ENCODE results near the gene KCNJ2.

Gene KCNJ2

GRCh38 chr17:70159980-70160379 lies 9.4 kb upstream of the KCNJ2 start:
- DNase-seq (ENCODE audit: low spot score) = no peak

GRCh38 chr17:70161519-70161918 lies 7.8 kb upstream of the KCNJ2 start:
- DNase-seq (ENCODE audit: low spot score) = no peak

- DNase-seq (ENCODE audit: low spot score) = no peak
These were observed 3.9 kb upstream of the KCNJ2 start for GRCh38 chr17:70165383-70165782.

GRCh38 chr17:70166615-70167014 lies 2.7 kb upstream of the KCNJ2 start:
- DNase-seq (ENCODE audit: low spot score) = no peak

GRCh38 chr17:70168044-70168976 lies 1.0 kb upstream of the KCNJ2 start:
- DNase-seq (ENCODE audit: low spot score) = peak; percentile 89

- no peak for DNase-seq (ENCODE audit: low spot score)
These were observed 621 bp downstream of the KCNJ2 start for GRCh38 chr17:70169709-70170597.

GRCh38 chr17:70171159-70171558 lies 1.8 kb downstream of the KCNJ2 start:
- no peak for DNase-seq (ENCODE audit: low spot score)

GRCh38 chr17:70172449-70172848 lies 3.1 kb downstream of the KCNJ2 start:
- DNase-seq (ENCODE audit: low spot score) = no peak

GRCh38 chr17:70172923-70173322 lies 3.6 kb downstream of the KCNJ2 start:
- DNase-seq (ENCODE audit: low spot score) = no peak

GRCh38 chr17:70173681-70174080 lies 4.3 kb downstream of the KCNJ2 start:
- DNase-seq (ENCODE audit: low spot score) = no peak

- no peak for DNase-seq (ENCODE audit: low spot score)
These were observed 12.0 kb downstream of the KCNJ2 start for GRCh38 chr17:70181376-70181775.

GRCh38 chr17:70181866-70182265 lies 12.5 kb downstream of the KCNJ2 start:
- no peak for DNase-seq (ENCODE audit: low spot score)

- no peak for DNase-seq (ENCODE audit: low spot score)
These were observed 14.2 kb downstream of the KCNJ2 start for GRCh38 chr17:70183508-70183907.

- no peak for DNase-seq (ENCODE audit: low spot score)
These were observed 14.9 kb downstream of the KCNJ2 start for GRCh38 chr17:70184207-70184606.

GRCh38 chr17:70184770-70185169 lies 15.4 kb downstream of the KCNJ2 start:
- no peak for DNase-seq (ENCODE audit: low spot score)

GRCh38 chr17:70185285-70185684 lies 16.0 kb downstream of the KCNJ2 start:
- no peak for DNase-seq (ENCODE audit: low spot score)

GRCh38 chr17:70187383-70187782 lies 18.1 kb downstream of the KCNJ2 start:
- no peak for DNase-seq (ENCODE audit: low spot score)

- DNase-seq (ENCODE audit: low spot score) = no peak
These were observed 21.9 kb downstream of the KCNJ2 start for GRCh38 chr17:70190959-70191805.

GRCh38 chr17:70195091-70195490 lies 25.8 kb downstream of the KCNJ2 start:
- no peak for DNase-seq (ENCODE audit: low spot score)

- DNase-seq (ENCODE audit: low spot score) = no peak
These were observed 32.6 kb downstream of the KCNJ2 start for GRCh38 chr17:70201872-70202419.

- DNase-seq (ENCODE audit: low spot score) = no peak
These were observed 33.5 kb downstream of the KCNJ2 start for GRCh38 chr17:70202840-70203239.

GRCh38 chr17:70204431-70204830 lies 35.1 kb downstream of the KCNJ2 start:
- no peak for DNase-seq (ENCODE audit: low spot score)
